K562 (cell line): ENCODE data around the gene ARHGAP10.

ENCODE experiments used
- ATF3 ChIP-seq, 2 experiments: fragments of 450-650 bp in 1 of 2; sonication (generic) in 1 of 2; formaldehyde crosslinking in 1 of 2; IDR thresholded peaks in 1 of 2; conservative IDR thresholded peaks in 1 of 2; 2 replicates each; pipeline versions ENCODE4 v1.6.1 to v1.8.1; 2016 to 2023; ENCODE audit warnings: mild to moderate bottlenecking in 2 of 2, moderate library complexity in 2 of 2, inconsistent platforms in 1 of 2, missing genetic modification reagents in 1 of 2
- CBX5 ChIP-seq: IDR thresholded peaks from 2 replicates; pipeline ENCODE4 v1.6.1; 2014; ENCODE audit warnings: low read depth, borderline replicate concordance
- CTCF ChIP-seq, 3 experiments: IDR thresholded peaks in 2 of 3; conservative IDR thresholded peaks in 1 of 3; 2 replicates each; pipeline ENCODE4 v1.5.1; 2011 to 2012; ENCODE audit warnings: low read length in 3 of 3, mild to moderate bottlenecking in 3 of 3, control low read depth in 2 of 3, improper control_type of control experiment in 1 of 3, inconsistent platforms in 1 of 3, low read depth in 1 of 3, mixed read lengths in 1 of 3, moderate library complexity in 1 of 3; ENCODE audit not compliant: insufficient read depth in 2 of 3
- HDAC2 ChIP-seq: fragments of 450-650 bp; IDR thresholded peaks from 2 replicates; pipeline ENCODE4 v1.6.1; 2016; ENCODE audit warnings: mild to moderate bottlenecking
- HOMEZ ChIP-seq: fragments of 250-450 bp; sonication (Bioruptor Pico); IDR thresholded peaks from 2 replicates; pipeline ENCODE4 v1.4.0; 2020; ENCODE audit warnings: mild to moderate bottlenecking, moderate library complexity
- ILK ChIP-seq: fragments of 450-650 bp; IDR thresholded peaks from 2 replicates; pipeline ENCODE4 v1.6.1; 2016; ENCODE audit warnings: missing genetic modification characterization, low read depth, mild to moderate bottlenecking, missing compliant biosample characterization, moderate library complexity, borderline replicate concordance
- POLR2A ChIP-seq: fragments of 450-650 bp; conservative IDR thresholded peaks from 2 replicates; pipeline ENCODE4 v1.6.1; 2016
- POLR2AphosphoS2 ChIP-seq: IDR thresholded peaks from 2 replicates; pipeline ENCODE4 v1.6.1; 2012; ENCODE audit warnings: low read length, improper control_type of control experiment
- SREBF2 ChIP-seq: sonication (generic); formaldehyde crosslinking; IDR thresholded peaks from 2 replicates; pipeline ENCODE4 v1.4.0; 2020; ENCODE audit warnings: mild to moderate bottlenecking, missing genetic modification reagents
- ZNF398 ChIP-seq: fragments of 250-450 bp; sonication (Bioruptor Pico); IDR thresholded peaks from 2 replicates; pipeline ENCODE4 v1.8.0; 2021; ENCODE audit warnings: moderate library complexity, mild to moderate bottlenecking, inconsistent platforms

- no peak for TF ChIP-seq HDAC2
- TF ChIP-seq HOMEZ (CRISPR knock-in tag), result no peak
- no peak for TF ChIP-seq ATF3 (IDR thresholded peaks at IDR 0.05)
- TF ChIP-seq ATF3 (CRISPR knock-in tag; conservative IDR thresholded peaks at IDR 0.05), result no peak
- no peak for TF ChIP-seq CBX5
- TF ChIP-seq POLR2AphosphoS2, result no peak
- TF ChIP-seq ZNF398 (CRISPR knock-in tag), result no peak
- TF ChIP-seq ILK, result no peak
- TF ChIP-seq SREBF2, result no peak
- TF ChIP-seq POLR2A, result no peak
- no peak for TF ChIP-seq CTCF (IDR thresholded peaks at IDR 0.05 in 2 of 3, conservative IDR thresholded peaks at IDR 0.05 in 1 of 3; ENCODE audit: insufficient read depth in 2 of 3, low read depth in 1 of 3, low read length in 3 of 3)
Measured at GRCh38 chr4:147794787-147795413, 63.0 kb downstream of the ARHGAP10 start.
